C4-2B (cell line): ENCODE measurements around the gene ADD2.

Experiments used
- ZFX ChIP-seq: fragments of 450-650 bp; IDR thresholded peaks from 2 replicates; pipeline ENCODE4 v1.6.1; 2017
- TF ChIP-seq, protein P1 (sequence below): fragments of 450-650 bp; conservative IDR thresholded peaks from 2 replicates; pipeline ENCODE4 v1.5.1; 2017; ENCODE audit warnings: mild to moderate bottlenecking

- TF ChIP-seq, protein P1, sequence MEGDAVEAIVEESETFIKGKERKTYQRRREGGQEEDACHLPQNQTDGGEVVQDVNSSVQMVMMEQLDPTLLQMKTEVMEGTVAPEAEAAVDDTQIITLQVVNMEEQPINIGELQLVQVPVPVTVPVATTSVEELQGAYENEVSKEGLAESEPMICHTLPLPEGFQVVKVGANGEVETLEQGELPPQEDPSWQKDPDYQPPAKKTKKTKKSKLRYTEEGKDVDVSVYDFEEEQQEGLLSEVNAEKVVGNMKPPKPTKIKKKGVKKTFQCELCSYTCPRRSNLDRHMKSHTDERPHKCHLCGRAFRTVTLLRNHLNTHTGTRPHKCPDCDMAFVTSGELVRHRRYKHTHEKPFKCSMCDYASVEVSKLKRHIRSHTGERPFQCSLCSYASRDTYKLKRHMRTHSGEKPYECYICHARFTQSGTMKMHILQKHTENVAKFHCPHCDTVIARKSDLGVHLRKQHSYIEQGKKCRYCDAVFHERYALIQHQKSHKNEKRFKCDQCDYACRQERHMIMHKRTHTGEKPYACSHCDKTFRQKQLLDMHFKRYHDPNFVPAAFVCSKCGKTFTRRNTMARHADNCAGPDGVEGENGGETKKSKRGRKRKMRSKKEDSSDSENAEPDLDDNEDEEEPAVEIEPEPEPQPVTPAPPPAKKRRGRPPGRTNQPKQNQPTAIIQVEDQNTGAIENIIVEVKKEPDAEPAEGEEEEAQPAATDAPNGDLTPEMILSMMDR: no peak
- no peak for TF ChIP-seq ZFX
Measured at GRCh38 chr2:70668911-70669310, 99.1 kb downstream of the ADD2 start.
